HEK293 (cell line): ENCODE measurements around the gene HERC3.

Source experiments
- BCL11B ChIP-seq: fragments of 450-650 bp; formaldehyde crosslinking; IDR thresholded peaks from 2 replicates; pipeline ENCODE4 v1.5.1; 2016; ENCODE audit warnings: low read depth, missing biosample characterization, missing genetic modification characterization
- HOXD13 ChIP-seq: sonication (generic); formaldehyde crosslinking; IDR thresholded peaks from 2 replicates; pipeline ENCODE4 v1.8.0; 2022; ENCODE audit warnings: missing genetic modification reagents, borderline replicate concordance
- SP2 ChIP-seq: fragments of 450-650 bp; formaldehyde crosslinking; IDR thresholded peaks from 2 replicates; pipeline ENCODE4 v1.5.1; 2016; ENCODE audit warnings: missing biosample characterization, missing genetic modification characterization
- SP3 ChIP-seq: fragments of 450-650 bp; formaldehyde crosslinking; IDR thresholded peaks from 2 replicates; pipeline ENCODE4 v1.5.1; 2016; ENCODE audit warnings: missing biosample characterization, missing genetic modification characterization
- YY1 ChIP-seq: fragments of 450-650 bp; formaldehyde crosslinking; IDR thresholded peaks from 2 replicates; pipeline ENCODE4 v1.5.1; 2018; ENCODE audit warnings: missing biosample characterization, missing genetic modification characterization
- ZNF112 ChIP-seq: fragments of 450-650 bp; formaldehyde crosslinking; IDR thresholded peaks from 2 replicates; pipeline ENCODE4 v1.5.0; 2017; ENCODE audit warnings: missing biosample characterization, missing genetic modification characterization
- ZNF138 ChIP-seq: fragments of 450-650 bp; formaldehyde crosslinking; IDR thresholded peaks from 2 replicates; pipeline ENCODE4 v1.5.1; 2016; ENCODE audit warnings: missing biosample characterization, missing genetic modification characterization, borderline replicate concordance
- ZNF530 ChIP-seq: fragments of 450-650 bp; formaldehyde crosslinking; IDR thresholded peaks from 2 replicates; pipeline ENCODE4 v1.5.1; 2016; ENCODE audit warnings: low read depth, missing biosample characterization, missing genetic modification characterization
- ZNF670 ChIP-seq: fragments of 450-650 bp; formaldehyde crosslinking; IDR thresholded peaks from 2 replicates; pipeline ENCODE4 v1.5.1; 2016; ENCODE audit warnings: missing biosample characterization, missing genetic modification characterization, low read depth
- ZNF776 ChIP-seq: fragments of 450-650 bp; formaldehyde crosslinking; IDR thresholded peaks from 2 replicates; pipeline ENCODE4 v1.5.0; 2017; ENCODE audit warnings: missing biosample characterization, missing genetic modification characterization, borderline replicate concordance
- TF ChIP-seq, protein P1 (sequence below): fragments of 450-650 bp; formaldehyde crosslinking; IDR thresholded peaks from 2 replicates; pipeline ENCODE4 v1.5.1; 2016; ENCODE audit warnings: missing biosample characterization, missing genetic modification characterization
- TF ChIP-seq, protein P2 (sequence below): fragments of 450-650 bp; formaldehyde crosslinking; IDR thresholded peaks from 2 replicates; pipeline ENCODE4 v1.5.1; 2016; ENCODE audit warnings: missing biosample characterization, missing genetic modification characterization
- TF ChIP-seq, protein P3 (sequence below): fragments of 450-650 bp; formaldehyde crosslinking; IDR thresholded peaks from 2 replicates; pipeline ENCODE4 v1.5.1; 2016; ENCODE audit warnings: missing biosample characterization, missing genetic modification characterization
- TF ChIP-seq, protein P4 (sequence below): fragments of 450-650 bp; formaldehyde crosslinking; optimal IDR thresholded peaks from 2 replicates; pipeline ENCODE3; 2016; ENCODE audit warnings: missing biosample characterization, mild to moderate bottlenecking, missing genetic modification characterization

DNA sequence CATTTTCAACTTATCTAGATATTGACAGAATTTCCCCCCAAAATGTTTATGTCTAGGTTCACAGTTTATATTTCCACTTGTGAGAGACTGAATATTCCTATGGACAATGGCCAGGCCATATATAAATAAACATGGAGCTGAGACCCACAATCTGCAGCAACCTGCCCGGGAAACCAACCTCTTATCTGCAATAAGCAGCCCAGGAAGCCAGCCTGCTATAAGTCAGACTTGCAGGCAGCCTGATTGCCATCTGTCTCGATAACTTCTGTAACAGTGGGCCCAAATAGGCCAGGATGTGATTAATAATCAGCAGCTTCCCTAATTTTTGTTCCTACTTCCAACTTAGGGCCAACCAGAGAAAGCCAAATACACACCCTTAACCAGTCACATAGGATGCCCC, 110.5 kb downstream of the HERC3 start:
- TF ChIP-seq ZNF670 (tag by site-specific recombination), result no peak
- TF ChIP-seq SP3 (tag by site-specific recombination), result no peak
- no peak for TF ChIP-seq BCL11B
- no peak for TF ChIP-seq YY1
- no peak for TF ChIP-seq SP2 (tag by site-specific recombination)
- TF ChIP-seq HOXD13, result no peak
- TF ChIP-seq, protein P1, sequence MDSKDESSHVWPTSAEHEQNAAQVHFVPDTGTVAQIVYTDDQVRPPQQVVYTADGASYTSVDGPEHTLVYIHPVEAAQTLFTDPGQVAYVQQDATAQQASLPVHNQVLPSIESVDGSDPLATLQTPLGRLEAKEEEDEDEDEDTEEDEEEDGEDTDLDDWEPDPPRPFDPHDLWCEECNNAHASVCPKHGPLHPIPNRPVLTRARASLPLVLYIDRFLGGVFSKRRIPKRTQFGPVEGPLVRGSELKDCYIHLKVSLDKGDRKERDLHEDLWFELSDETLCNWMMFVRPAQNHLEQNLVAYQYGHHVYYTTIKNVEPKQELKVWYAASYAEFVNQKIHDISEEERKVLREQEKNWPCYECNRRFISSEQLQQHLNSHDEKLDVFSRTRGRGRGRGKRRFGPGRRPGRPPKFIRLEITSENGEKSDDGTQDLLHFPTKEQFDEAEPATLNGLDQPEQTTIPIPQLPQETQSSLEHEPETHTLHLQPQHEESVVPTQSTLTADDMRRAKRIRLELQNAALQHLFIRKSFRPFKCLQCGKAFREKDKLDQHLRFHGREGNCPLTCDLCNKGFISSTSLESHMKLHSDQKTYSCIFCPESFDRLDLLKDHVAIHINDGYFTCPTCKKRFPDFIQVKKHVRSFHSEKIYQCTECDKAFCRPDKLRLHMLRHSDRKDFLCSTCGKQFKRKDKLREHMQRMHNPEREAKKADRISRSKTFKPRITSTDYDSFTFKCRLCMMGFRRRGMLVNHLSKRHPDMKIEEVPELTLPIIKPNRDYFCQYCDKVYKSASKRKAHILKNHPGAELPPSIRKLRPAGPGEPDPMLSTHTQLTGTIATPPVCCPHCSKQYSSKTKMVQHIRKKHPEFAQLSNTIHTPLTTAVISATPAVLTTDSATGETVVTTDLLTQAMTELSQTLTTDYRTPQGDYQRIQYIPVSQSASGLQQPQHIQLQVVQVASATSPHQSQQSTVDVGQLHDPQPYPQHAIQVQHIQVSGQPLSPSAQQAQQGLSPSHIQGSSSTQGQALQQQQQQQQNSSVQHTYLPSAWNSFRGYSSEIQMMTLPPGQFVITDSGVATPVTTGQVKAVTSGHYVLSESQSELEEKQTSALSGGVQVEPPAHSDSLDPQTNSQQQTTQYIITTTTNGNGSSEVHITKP (tag by site-specific recombination), result no peak
- TF ChIP-seq ZNF530 (tag by site-specific recombination), result no peak
- no peak for TF ChIP-seq ZNF776
- TF ChIP-seq ZNF112 (tag by site-specific recombination), result no peak
- TF ChIP-seq, protein P2, sequence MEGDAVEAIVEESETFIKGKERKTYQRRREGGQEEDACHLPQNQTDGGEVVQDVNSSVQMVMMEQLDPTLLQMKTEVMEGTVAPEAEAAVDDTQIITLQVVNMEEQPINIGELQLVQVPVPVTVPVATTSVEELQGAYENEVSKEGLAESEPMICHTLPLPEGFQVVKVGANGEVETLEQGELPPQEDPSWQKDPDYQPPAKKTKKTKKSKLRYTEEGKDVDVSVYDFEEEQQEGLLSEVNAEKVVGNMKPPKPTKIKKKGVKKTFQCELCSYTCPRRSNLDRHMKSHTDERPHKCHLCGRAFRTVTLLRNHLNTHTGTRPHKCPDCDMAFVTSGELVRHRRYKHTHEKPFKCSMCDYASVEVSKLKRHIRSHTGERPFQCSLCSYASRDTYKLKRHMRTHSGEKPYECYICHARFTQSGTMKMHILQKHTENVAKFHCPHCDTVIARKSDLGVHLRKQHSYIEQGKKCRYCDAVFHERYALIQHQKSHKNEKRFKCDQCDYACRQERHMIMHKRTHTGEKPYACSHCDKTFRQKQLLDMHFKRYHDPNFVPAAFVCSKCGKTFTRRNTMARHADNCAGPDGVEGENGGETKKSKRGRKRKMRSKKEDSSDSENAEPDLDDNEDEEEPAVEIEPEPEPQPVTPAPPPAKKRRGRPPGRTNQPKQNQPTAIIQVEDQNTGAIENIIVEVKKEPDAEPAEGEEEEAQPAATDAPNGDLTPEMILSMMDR, result no peak
- TF ChIP-seq, protein P3, sequence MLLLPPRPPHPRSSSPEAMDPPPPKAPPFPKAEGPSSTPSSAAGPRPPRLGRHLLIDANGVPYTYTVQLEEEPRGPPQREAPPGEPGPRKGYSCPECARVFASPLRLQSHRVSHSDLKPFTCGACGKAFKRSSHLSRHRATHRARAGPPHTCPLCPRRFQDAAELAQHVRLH (tag by site-specific recombination), result no peak
- TF ChIP-seq ZNF138 (tag by site-specific recombination), result no peak
- TF ChIP-seq, protein P4, sequence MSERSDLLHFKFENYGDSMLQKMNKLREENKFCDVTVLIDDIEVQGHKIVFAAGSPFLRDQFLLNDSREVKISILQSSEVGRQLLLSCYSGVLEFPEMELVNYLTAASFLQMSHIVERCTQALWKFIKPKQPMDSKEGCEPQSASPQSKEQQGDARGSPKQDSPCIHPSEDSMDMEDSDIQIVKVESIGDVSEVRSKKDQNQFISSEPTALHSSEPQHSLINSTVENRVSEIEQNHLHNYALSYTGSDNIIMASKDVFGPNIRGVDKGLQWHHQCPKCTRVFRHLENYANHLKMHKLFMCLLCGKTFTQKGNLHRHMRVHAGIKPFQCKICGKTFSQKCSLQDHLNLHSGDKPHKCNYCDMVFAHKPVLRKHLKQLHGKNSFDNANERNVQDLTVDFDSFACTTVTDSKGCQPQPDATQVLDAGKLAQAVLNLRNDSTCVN, result no peak
